ENCODE results near the gene DGKI. TPM values are rescaled to one million over a fixed set of nuclear protein-coding genes. Genes with fewer than 3 reads are reported as not detected.

The DGKI gene
- total RNA-seq, 1 experiment from 2014 or later: 0.55 TPM

- no peak overlapping the region for H3K27ac ChIP-seq (ENCODE audit: insufficient read length, low read depth, low read length)
- Mint-ChIP-seq H3K9me3 (peaks cover 3% of the 10 kb centered on the region in 2 experiments; a peak in 2 of 5 replicates), H3K4me3 (no peak overlapping the region), H3K27ac (no peak overlapping the region), H3K4me1 (peaks cover 11 to 15% of the 10 kb centered on the region in 2 experiments), H3K36me3 (ENCODE audit: insufficient read depth in 1 of 3, low read depth in 3 of 3) (no peaks in the 10 kb centered on the region), H3K27me3 (ENCODE audit: low read depth) (no peaks in the 10 kb centered on the region)
- H2BK5ac ChIP-seq (ENCODE audit: insufficient read length, low read length): no peak overlapping the region
- no peak overlapping the region for H2BK120ac ChIP-seq (ENCODE audit: low read depth, low read length, poor library complexity, severe bottlenecking)
- no peaks in the 10 kb centered on the region for H3K23me2 ChIP-seq (ENCODE audit: insufficient read length, low read depth, low read length, poor library complexity, severe bottlenecking)
- no peak overlapping the region for H3K14ac ChIP-seq (ENCODE audit: insufficient read depth, low read length)
- H3K4me1 ChIP-seq (ENCODE audit: insufficient read depth, low read length): no peaks in the 10 kb centered on the region; the same call in 1 of the 2 replicates
- no peak overlapping the region for H2BK15ac ChIP-seq (ENCODE audit: low read depth, low read length)
- H2BK20ac ChIP-seq (ENCODE audit: low read depth, low read length, poor library complexity, severe bottlenecking): no peak overlapping the region
- no peak overlapping the region for H3K4me2 ChIP-seq (ENCODE audit: insufficient read depth, insufficient read length, low read length)
- no peaks in the 10 kb centered on the region for H3K79me1 ChIP-seq (ENCODE audit: insufficient read depth, low read depth, low read length, poor library complexity, severe bottlenecking)
- no peak overlapping the region for H2AFZ ChIP-seq (ENCODE audit: low read length)
- DNase-seq: no peak
- no peak overlapping the region for H2BK12ac ChIP-seq (ENCODE audit: insufficient read length, low read depth, low read length)
- H3K56ac ChIP-seq (ENCODE audit: insufficient read length, low read depth, low read length): no peak overlapping the region
- no peak for TF ChIP-seq CTCF (conservative IDR thresholded peaks at IDR 0.05)
- no peak overlapping the region for H4K91ac ChIP-seq (ENCODE audit: insufficient read length, low read depth, low read length)
- no CpG with 5 or more reads among the region's 5 CpGs for WGBS (ENCODE audit: extremely low coverage, insufficient read length, low lambda C conversion rate)
- H2AK5ac ChIP-seq (ENCODE audit: insufficient read length, low read length): no peak overlapping the region
- H3K9ac ChIP-seq (ENCODE audit: extremely low read depth, insufficient read length, low read length): no peak overlapping the region
- no peak overlapping the region for H4K5ac ChIP-seq (ENCODE audit: insufficient read length, low read depth, low read length)
- no peak overlapping the region for H3K4ac ChIP-seq (ENCODE audit: low read depth, low read length)
- H3K79me2 ChIP-seq (ENCODE audit: insufficient read depth, low read length): no peaks in the 10 kb centered on the region
- no peak overlapping the region for H3K18ac ChIP-seq (ENCODE audit: insufficient read length, low read depth, low read length)
- no peak overlapping the region for H3K23ac ChIP-seq (ENCODE audit: insufficient read length, low read depth, low read length)
- H3K9me3 ChIP-seq (ENCODE audit: control insufficient read depth, low read depth, low read length): no peaks in the 10 kb centered on the region
- no peak overlapping the region for H4K8ac ChIP-seq (replicated peaks; ENCODE audit: insufficient read length, low read depth, low read length)
- no peaks in the 10 kb centered on the region for H3K27me3 ChIP-seq (ENCODE audit: insufficient read depth, low read length)
- no peak overlapping the region for H3T11ph ChIP-seq (ENCODE audit: low read length)
- H4K20me1 ChIP-seq (ENCODE audit: control insufficient read depth, insufficient read depth, insufficient read length): no peaks in the 10 kb centered on the region
Observed at GRCh38 chr7:137771273-137771672, 75.5 kb downstream of the DGKI start.
